ELR (cell line): ENCODE data around the gene PTGDR.

ENCODE experiments used
- DNase-seq: peaks from one replicate; pipeline ENCODE4 v3.0.0-alpha.2; 2015; ENCODE audit warnings: low read depth

Gene PTGDR

GRCh38 chr14:52265253-52265652 lies 2.2 kb upstream of the PTGDR start:
- DNase-seq: no peak

DNA sequence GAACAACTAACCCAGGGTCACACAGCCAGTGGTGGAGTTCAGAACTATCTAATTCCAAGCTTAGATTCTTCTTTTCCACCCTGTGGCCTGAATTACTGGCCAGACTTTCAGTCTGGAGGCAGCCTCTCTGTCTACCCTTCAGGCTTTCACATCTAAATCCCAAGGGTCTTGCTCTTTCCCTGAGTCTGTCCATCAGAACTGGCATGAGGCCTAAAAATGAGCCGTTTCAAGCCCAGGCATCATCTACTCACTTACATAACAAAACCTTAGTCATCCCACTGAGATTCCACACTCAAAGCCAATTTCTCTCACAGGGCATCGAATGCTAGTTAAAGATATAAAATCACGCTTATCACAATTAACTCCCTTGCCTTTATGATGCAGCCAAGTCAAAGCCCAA lies 1.3 kb upstream of the PTGDR start:
- no peak for DNase-seq

DNA sequence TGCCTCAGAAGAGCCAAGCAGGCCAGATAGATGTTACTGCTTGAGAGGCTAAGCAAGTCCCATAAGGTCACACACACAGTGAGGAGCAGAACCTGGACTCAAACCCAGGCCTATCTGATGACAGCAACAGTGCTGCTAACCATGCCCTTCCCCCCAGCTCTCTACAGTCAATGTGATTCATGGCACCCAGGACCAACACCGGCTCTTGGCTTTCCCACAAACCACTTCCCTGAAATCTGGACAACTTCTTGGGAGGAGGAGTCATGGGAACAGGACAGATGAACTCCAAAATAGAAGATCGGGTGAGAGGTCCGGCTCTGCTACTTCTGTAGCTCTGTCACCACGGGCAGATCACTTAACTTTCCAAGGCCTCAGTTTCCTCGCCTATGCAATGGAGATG lies 716 bp upstream of the PTGDR start:
- DNase-seq: peak; percentile 10

- DNase-seq: no peak
These were observed 972 bp downstream of the PTGDR start for GRCh38 chr14:52268279-52269061.

DNA sequence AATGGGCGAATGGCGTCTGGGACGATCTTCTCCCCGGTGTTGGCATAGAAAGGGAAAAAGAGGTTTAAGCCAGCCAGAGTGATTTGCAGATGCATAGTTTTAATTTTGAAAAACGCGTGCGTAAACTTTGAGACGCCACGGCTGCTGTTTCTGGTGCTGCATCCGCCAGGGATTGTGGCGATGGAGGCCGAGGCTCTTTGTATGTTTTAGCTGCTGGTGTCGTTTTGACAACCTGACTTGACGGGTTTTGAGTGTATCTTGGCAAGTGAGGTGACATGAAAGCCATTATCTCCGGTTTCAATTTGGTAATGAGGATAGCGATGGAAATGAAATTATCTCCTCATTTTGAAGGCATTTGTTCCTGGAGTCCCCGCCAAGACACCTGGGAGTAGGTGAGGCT lies 1.6 kb downstream of the PTGDR start:
- no peak for DNase-seq

DNA sequence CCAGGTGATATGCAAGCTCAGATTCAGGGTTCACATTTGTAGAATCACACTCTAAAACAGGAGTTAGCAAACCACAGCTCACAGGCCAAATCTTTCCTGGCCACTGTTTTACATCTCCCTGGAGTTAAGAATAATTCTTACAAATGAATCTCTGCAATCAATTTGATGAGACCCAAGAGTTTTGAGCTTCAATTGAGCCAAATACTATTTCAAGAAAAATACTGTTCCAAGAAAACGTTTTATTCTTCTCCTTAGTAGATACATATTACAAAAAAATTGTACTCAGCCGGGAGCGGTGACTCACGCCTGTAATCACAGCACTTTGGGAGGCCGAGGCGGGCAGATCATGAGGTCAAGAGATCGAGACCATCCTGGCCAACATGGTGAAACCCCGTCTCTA lies 2.5 kb downstream of the PTGDR start:
- DNase-seq: no peak

- no peak for DNase-seq
These were observed 4.0 kb downstream of the PTGDR start for GRCh38 chr14:52271538-52271937.

DNA sequence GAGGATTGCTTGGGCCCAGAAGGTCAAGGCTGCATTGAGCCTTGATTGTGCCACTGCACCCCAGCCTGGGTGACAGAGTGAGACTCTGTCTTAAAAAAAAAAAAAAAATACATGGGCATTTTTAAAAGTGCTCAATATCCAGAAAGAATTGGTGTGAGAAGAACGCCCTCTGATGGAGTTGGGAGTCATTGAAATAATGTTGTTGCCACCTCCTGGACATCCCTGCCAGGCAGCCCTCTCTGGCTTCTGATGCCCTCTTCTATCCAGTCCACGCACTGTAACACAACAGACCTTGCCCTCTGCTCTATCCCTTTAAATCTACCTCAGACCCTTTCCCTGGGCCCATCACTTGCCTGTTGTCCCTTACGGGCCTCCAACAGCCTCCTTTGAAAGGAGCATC lies 4.9 kb downstream of the PTGDR start:
- peak; percentile 64 for DNase-seq

DNA sequence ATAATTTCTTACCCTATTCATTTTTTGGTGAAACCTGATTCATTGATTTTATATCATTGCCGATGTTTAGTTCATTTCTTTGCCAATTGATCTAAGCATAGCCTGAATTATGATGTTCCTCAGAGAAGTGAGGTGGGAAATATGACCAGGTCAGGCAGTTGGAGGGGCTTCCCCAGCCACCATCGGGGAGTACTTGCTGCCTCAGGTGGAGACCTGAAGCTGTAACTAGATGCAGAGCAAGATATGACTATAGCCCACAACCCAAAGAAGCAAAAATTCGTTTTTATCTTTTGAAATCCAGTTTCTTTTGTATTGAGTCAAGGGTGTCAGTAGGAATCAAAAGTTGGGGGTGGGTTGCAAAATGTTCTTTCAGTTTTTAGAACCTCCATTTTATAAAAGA lies 7.9 kb downstream of the PTGDR start:
- DNase-seq: no peak

- DNase-seq: no peak
These were observed 10.1 kb downstream of the PTGDR start for GRCh38 chr14:52277552-52277951.

GRCh38 chr14:52279408-52279807 lies 11.9 kb downstream of the PTGDR start:
- peak; percentile 47 for DNase-seq

DNA sequence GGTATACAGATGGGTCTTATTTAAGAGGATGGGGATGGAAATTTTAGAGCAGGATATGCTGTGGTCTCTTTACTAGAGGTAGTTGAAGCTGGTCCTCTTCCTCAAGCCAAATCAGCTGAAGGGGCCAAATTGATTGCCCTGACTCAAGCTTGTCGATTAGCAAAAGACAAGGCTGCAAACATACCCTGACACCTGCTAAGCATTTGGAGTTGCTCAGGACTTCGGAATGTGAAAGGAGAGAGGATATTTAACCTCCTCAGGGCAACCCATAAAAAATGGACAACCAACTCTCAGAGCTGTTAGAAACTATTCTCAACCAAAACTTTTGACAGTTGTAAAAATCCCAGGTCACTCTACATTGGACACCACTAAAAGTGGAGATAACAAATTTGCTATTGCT lies 15.6 kb downstream of the PTGDR start:
- no peak for DNase-seq

GRCh38 chr14:52286661-52287649 lies 19.5 kb downstream of the PTGDR start:
- DNase-seq: no peak

- no peak for DNase-seq
These were observed 28.9 kb downstream of the PTGDR start for GRCh38 chr14:52296378-52296777.

DNA sequence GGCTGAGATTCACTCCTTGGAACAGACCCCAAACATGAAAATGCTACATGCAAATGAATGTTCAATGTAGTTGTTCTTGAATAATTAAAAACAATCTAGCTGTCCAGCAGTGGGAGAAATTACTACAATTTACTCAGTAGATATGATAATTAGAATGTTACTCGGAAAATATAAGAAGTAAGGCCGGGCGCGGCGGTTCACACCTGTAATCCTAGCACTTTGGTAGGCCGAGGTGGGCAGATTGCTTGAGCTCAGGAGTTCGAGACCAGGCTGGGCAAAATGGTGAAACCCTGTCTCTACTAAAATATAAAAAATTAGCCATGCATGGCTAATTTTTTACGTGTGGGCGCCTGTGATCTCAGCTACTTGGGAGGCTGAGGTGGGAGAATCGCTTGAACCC lies 31.3 kb downstream of the PTGDR start:
- DNase-seq: no peak

DNA sequence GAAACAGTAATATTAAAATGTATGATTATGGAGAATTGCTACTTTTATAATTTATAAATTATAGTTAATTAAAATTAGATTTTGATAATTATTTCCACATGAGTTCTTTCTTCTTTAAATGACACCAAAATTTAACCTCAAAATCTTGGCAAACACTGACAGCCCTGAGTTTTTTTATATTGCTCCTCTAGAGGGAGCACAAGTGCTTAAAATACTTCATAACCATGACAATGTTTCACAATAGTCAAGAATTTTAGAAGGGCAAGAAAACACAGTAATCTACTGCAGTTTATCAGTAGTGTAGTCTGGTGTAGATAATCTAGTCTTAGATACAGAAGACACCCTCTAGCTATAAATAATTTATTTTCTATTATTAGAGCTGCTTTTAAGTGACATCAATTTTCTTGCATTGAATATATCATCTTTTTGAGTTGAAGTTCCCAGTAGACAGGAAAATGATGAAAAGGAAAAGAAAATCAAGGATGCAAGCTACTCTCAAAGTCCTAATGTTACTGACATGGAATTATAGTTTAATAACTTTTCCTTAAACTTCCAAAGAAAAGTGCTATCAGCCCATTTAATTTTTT lies 32.3 kb downstream of the PTGDR start:
- DNase-seq: peak; percentile 72

GRCh38 chr14:52303236-52303635 lies 35.7 kb downstream of the PTGDR start:
- DNase-seq: no peak

DNA sequence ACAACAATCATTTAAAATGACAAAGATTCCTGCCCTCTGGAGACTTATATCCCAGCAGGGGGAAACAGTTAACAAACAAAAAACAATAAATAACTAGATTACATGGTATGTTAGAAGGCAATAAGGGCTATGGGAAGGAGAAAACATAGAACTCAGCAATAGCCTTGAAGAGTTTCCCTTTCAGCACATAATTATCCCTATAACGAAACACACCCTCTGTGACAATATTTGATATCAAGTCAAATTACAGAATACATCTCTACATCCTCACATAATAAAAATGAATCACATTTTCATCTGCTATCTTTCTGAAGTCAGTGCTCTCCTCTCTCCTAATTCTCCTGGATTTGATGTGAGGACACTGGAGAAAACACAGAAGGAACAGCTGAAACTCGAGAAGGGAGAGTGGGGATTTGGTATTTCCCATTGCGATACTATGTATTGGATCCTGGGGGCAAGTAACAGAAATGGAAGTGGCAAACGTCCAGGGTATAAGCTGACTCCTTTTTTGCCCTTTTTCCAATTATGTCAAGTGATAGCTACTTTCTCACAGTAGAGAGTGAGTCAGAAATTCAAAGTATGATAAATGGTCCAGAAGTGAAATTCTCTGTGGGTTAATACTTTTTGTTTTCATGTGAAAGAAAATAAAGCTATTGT lies 36.9 kb downstream of the PTGDR start:
- DNase-seq: no peak

DNA sequence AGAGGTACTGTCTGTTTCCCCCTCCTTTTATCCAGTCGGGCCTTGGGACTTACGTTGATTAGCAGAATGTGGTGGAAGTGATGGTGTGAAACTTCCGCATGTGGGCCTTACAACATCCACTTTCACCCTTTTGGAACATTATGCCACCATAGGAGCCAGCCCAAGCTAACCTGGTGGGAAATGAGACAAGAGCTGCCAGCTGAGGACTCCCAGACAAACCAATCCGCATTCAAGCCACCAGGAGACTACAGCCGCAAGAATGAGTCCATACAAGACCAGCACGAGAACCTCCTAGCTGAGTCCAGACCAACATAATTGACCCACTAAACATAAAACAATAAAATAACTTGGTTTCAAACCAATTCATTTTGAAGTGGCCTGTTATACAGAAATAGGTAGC lies 37.5 kb downstream of the PTGDR start:
- DNase-seq: no peak

DNA sequence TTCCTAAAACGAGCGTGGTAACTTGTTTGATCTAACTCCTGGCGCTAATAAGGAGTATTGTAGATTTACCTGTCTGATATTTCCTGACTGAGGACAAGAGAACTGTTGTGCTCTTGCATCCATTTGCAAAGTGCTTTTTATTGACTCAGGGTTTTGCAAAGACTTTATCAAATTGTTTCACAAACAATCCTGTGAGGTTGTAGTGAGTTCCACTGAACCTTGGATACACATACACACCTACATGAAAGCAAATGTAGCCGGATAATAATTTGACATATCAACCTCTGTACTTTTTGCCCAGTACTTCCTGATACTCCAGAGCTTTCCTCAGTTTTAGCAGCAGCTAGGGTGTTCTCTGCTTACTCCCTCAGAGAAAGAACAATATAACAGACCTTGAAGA lies 39.9 kb downstream of the PTGDR start:
- DNase-seq: no peak

- no peak for DNase-seq
These were observed 40.4 kb downstream of the PTGDR start for GRCh38 chr14:52307905-52308304.

DNA sequence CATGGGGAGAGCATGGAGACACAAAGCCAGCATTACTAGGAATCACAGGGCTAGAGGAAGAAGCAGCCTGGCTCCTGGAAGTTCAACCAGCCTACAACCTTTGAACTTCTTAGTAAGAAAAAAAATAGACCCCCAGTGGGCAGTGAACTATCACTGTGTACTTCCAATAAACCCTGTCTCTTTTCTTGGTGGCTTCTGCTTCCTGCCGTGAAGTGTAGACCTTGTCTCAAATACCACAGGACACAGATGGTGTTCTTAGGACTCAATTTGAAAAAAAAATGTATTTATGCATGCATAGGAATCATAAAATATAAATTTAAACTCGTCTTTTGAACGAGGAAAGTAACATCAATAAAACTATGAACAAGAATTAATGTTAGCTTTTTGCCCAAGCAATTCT lies 43.0 kb downstream of the PTGDR start:
- no peak for DNase-seq
